HEK293T (cell line): ENCODE measurements around the gene KIRREL3.

Source experiments
- CTBP1 ChIP-seq: fragments of 450-650 bp; IDR thresholded peaks from 2 replicates; pipeline ENCODE4 v1.6.1; 2016; ENCODE audit warnings: borderline replicate concordance
- ELF4 ChIP-seq: fragments of 450-650 bp; IDR thresholded peaks from 2 replicates; pipeline ENCODE4 v1.6.1; 2017; ENCODE audit warnings: antibody characterized with exemption
- FOXA1 ChIP-seq: fragments of 450-650 bp; IDR thresholded peaks from 2 replicates; pipeline ENCODE4 v1.6.1; 2016; ENCODE audit warnings: mild to moderate bottlenecking
- FOXK2 ChIP-seq: fragments of 450-650 bp; IDR thresholded peaks from 2 replicates; pipeline ENCODE4 v1.6.1; 2016; ENCODE audit warnings: mild to moderate bottlenecking
- LEF1 ChIP-seq: fragments of 450-650 bp; IDR thresholded peaks from 2 replicates; pipeline ENCODE4 v1.6.1; 2017; ENCODE audit warnings: mild to moderate bottlenecking, borderline replicate concordance

- TF ChIP-seq ELF4 (no peak), CTBP1 (no peak), FOXK2 (no peak), FOXA1 (no peak), LEF1 (no peak)
Observed at GRCh38 chr11:126522606-126523005, 478.0 kb downstream of the KIRREL3 start.
